Superior temporal gyrus (tissue), 1 donor: ENCODE data around the gene PLEKHA5.
A peak's percentile ranks its signal among the peaks of the same experiment; 100 is the strongest.
"Not testable (repeated sequence)": the region's sequence is repeated elsewhere in the genome, so short reads cannot be mapped to it uniquely, and the experiment has no call there.

Source experiments
- DNase-seq: peaks from one replicate; pipeline ENCODE4 v3.0.0-alpha.2; 2016; ENCODE audit errors: extremely low spot score

PLEKHA5 gene

GRCh38 chr12:19129486-19130223 is at the start of gene PLEKHA5:
TSS of gene PLEKHA5 (plus strand) at chr12:19129733. CDS start at chr12:19129800, 67 bp downstream.
- peak; percentile 48 for DNase-seq

GRCh38 chr12:19080918-19081317 is 48.6 kb upstream of the PLEKHA5 start:
- no peak for DNase-seq

GRCh38 chr12:19082365-19082911 is 47.1 kb upstream of the PLEKHA5 start:
- no peak for DNase-seq

GRCh38 chr12:19084547-19084946 is 45.0 kb upstream of the PLEKHA5 start:
- DNase-seq: no peak

- DNase-seq: no peak
Observed at GRCh38 chr12:19085090-19085489, 44.4 kb upstream of the PLEKHA5 start.

GRCh38 chr12:19088606-19089005 is 40.9 kb upstream of the PLEKHA5 start:
- no peak for DNase-seq

- not testable (repeated sequence) for DNase-seq
Observed at GRCh38 chr12:19092482-19092881, 37.1 kb upstream of the PLEKHA5 start.

GRCh38 chr12:19093218-19093617 is 36.3 kb upstream of the PLEKHA5 start:
- no peak for DNase-seq

GRCh38 chr12:19095331-19095730 is 34.2 kb upstream of the PLEKHA5 start:
- no peak for DNase-seq

- no peak for DNase-seq
Observed at GRCh38 chr12:19095756-19096480, 33.6 kb upstream of the PLEKHA5 start.

GRCh38 chr12:19105463-19105862 is 24.1 kb upstream of the PLEKHA5 start:
- no peak for DNase-seq

- no peak for DNase-seq
Observed at GRCh38 chr12:19107750-19108149, 21.8 kb upstream of the PLEKHA5 start.

- no peak for DNase-seq
Observed at GRCh38 chr12:19110221-19110940, 19.2 kb upstream of the PLEKHA5 start.

GRCh38 chr12:19113464-19113863 is 16.1 kb upstream of the PLEKHA5 start:
- DNase-seq: no peak

- DNase-seq: no peak
Observed at GRCh38 chr12:19115285-19115684, 14.2 kb upstream of the PLEKHA5 start.

GRCh38 chr12:19119440-19119839 is 10.1 kb upstream of the PLEKHA5 start:
- no peak for DNase-seq

GRCh38 chr12:19120795-19121194 is 8.7 kb upstream of the PLEKHA5 start:
- no peak for DNase-seq

GRCh38 chr12:19121449-19122018 is 8.0 kb upstream of the PLEKHA5 start:
- no peak for DNase-seq

GRCh38 chr12:19125325-19125724 is 4.2 kb upstream of the PLEKHA5 start:
- no peak for DNase-seq

GRCh38 chr12:19127270-19127669 is 2.3 kb upstream of the PLEKHA5 start:
- DNase-seq: no peak

GRCh38 chr12:19128485-19128884 is 1.0 kb upstream of the PLEKHA5 start:
- DNase-seq: peak; percentile 52

- peak; percentile 62 for DNase-seq
Observed at GRCh38 chr12:19129122-19129485, 429 bp upstream of the PLEKHA5 start.
